PC-9 (cell line): Measurements from ENCODE around the gene LONP2.

Experiments used
- EZH2 ChIP-seq: fragments of 200-600 bp; sonication (generic); IDR thresholded peaks from 2 replicates; pipeline ENCODE4 v1.8.0; 2017; ENCODE audit warnings: antibody characterized with exemption, low read depth
- TF ChIP-seq, protein P1 (sequence below): fragments of 200-600 bp; sonication (generic); conservative IDR thresholded peaks from 2 replicates; pipeline ENCODE4 v1.6.1; 2017; ENCODE audit warnings: mixed run types, antibody characterized with exemption, mild to moderate bottlenecking, moderate library complexity

- TF ChIP-seq, protein P1, sequence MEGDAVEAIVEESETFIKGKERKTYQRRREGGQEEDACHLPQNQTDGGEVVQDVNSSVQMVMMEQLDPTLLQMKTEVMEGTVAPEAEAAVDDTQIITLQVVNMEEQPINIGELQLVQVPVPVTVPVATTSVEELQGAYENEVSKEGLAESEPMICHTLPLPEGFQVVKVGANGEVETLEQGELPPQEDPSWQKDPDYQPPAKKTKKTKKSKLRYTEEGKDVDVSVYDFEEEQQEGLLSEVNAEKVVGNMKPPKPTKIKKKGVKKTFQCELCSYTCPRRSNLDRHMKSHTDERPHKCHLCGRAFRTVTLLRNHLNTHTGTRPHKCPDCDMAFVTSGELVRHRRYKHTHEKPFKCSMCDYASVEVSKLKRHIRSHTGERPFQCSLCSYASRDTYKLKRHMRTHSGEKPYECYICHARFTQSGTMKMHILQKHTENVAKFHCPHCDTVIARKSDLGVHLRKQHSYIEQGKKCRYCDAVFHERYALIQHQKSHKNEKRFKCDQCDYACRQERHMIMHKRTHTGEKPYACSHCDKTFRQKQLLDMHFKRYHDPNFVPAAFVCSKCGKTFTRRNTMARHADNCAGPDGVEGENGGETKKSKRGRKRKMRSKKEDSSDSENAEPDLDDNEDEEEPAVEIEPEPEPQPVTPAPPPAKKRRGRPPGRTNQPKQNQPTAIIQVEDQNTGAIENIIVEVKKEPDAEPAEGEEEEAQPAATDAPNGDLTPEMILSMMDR = no peak
- no peak for TF ChIP-seq EZH2
Measured at GRCh38 chr16:48365601-48366164, 121.6 kb downstream of the LONP2 start.
